RWPE1 (cell line): Measurements from ENCODE around the gene ZNF500.

ENCODE experiments used
- CTCF ChIA-PET: fragments of 350-600 bp; sonication (Branson Sonifier 250); formaldehyde crosslinking; extraction: SDS; loops from one replicate; lab custom pipeline; 2021; lab: Yijun Ruan, JAX
- POLR2A ChIA-PET: fragments of 400-600 bp; formaldehyde crosslinking; extraction: SDS; loops from one replicate; lab custom pipeline; 2020; ENCODE audit warnings: antibody characterized with exemption; ENCODE audit not compliant: low non-redundant PET; lab: Yijun Ruan, JAX
- DNase-seq: peaks from one replicate; pipeline ENCODE4 v3.0.0; 2012; ENCODE audit warnings: low spot score
- H3K27ac ChIP-seq: fragments of 450-650 bp; 2 replicates; pipeline ENCODE4 v1.5.1; 2017
- CTCF ChIP-seq: fragments of 450-650 bp; conservative IDR thresholded peaks from 2 replicates; pipeline ENCODE4 v1.5.1; 2017; ENCODE audit warnings: low read depth, mild to moderate bottlenecking

ZNF500 gene

GRCh38 chr16:4783951-4784336 lies 17.0 kb upstream of the ZNF500 start:
- CTCF ChIA-PET, result no interaction called here
- POLR2A ChIA-PET, result interaction anchor here (0.7 kb wide), 1 partner anchor 82 kb away, joined by 4 read pairs; no protein-coding TSS in a partner anchor
- H3K27ac ChIP-seq, result no peak overlapping the region
- DNase-seq, result no peak
- no peak for TF ChIP-seq CTCF

GRCh38 chr16:4783251-4783950 lies 16.4 kb upstream of the ZNF500 start:
- POLR2A ChIA-PET, result no interaction called here
- CTCF ChIA-PET, result no interaction called here
- TF ChIP-seq CTCF, result no peak
- DNase-seq, result no peak
- H3K27ac ChIP-seq, result no peak overlapping the region

- ChIA-PET POLR2A (no interaction called here), CTCF (no interaction called here)
- DNase-seq, result peak; percentile 13
- TF ChIP-seq CTCF, result no peak
- no peak overlapping the region for H3K27ac ChIP-seq
Observed at GRCh38 chr16:4780235-4780634, 13.3 kb upstream of the ZNF500 start.

- ChIA-PET POLR2A (no interaction called here), CTCF (no interaction called here)
- TF ChIP-seq CTCF, result no peak
- no peak for DNase-seq
- no peak overlapping the region for H3K27ac ChIP-seq
Observed at GRCh38 chr16:4778050-4778392, 11.1 kb upstream of the ZNF500 start.

GRCh38 chr16:4777339-4778049 lies 10.5 kb upstream of the ZNF500 start:
- POLR2A ChIA-PET, result interaction anchor here (0.6 kb wide), 1 partner anchor 8 kb away, joined by 3 read pairs; no protein-coding TSS in a partner anchor
- DNase-seq, result no peak
- CTCF ChIA-PET, result interaction anchor here (0.6 kb wide), 1 partner anchor 53 kb away, joined by 7 read pairs; no protein-coding TSS in a partner anchor
- H3K27ac ChIP-seq, result no peak overlapping the region
- TF ChIP-seq CTCF, result no peak

- no peak overlapping the region for H3K27ac ChIP-seq
- no peak for TF ChIP-seq CTCF
- POLR2A ChIA-PET, result no interaction called here
- CTCF ChIA-PET, result no interaction called here
- no peak for DNase-seq
Observed at GRCh38 chr16:4776141-4776705, 9.3 kb upstream of the ZNF500 start.
